ENCODE data around the gene ROR1. TPM values are rescaled to one million over a fixed set of nuclear protein-coding genes. Genes with fewer than 3 reads are reported as not detected.
A peak's percentile ranks its signal among the peaks of the same experiment; 100 is the strongest.

Gene ROR1
- total RNA-seq, 1 donor from 2014 or later, result 81.4 TPM

- Mint-ChIP-seq H3K36me3 (no peaks in the 10 kb centered on the region), H3K9me3 (no peaks in the 10 kb centered on the region), H3K4me1 (peaks cover 62% of the 10 kb centered on the region), H3K27me3 (ENCODE audit: low read depth) (no peaks in the 10 kb centered on the region), H3K4me3 (no peak overlapping the region), H3K27ac (peak overlapping the region; percentile 85)
- DNase-seq (ENCODE audit: low spot score in 2 of 2, unreplicated experiment in 2 of 2), result no peak
- no peak for TF ChIP-seq CTCF (IDR thresholded peaks at IDR 0.05; ENCODE audit: unreplicated experiment)
Observed at GRCh38 chr1:63873751-63874150, 99.9 kb downstream of the ROR1 start.

GRCh38 chr1:63874278-63874880 is 100.6 kb downstream of the ROR1 start:
- H3K27ac Mint-ChIP-seq, result peak overlapping the region; percentile 85
- no peaks in the 10 kb centered on the region for H3K27me3 Mint-ChIP-seq (ENCODE audit: low read depth)
- H3K4me1 Mint-ChIP-seq, result peaks cover 63% of the 10 kb centered on the region
- no peak for DNase-seq (ENCODE audit: low spot score in 2 of 2, unreplicated experiment in 2 of 2)
- no peaks in the 10 kb centered on the region for H3K36me3 Mint-ChIP-seq
- H3K4me3 Mint-ChIP-seq, result no peak overlapping the region
- no peaks in the 10 kb centered on the region for H3K9me3 Mint-ChIP-seq
- no peak for TF ChIP-seq CTCF (IDR thresholded peaks at IDR 0.05; ENCODE audit: unreplicated experiment)

GRCh38 chr1:63875636-63876035 is 101.8 kb downstream of the ROR1 start:
- Mint-ChIP-seq H3K36me3 (no peaks in the 10 kb centered on the region), H3K27ac (peak overlapping the region; percentile 50)
- TF ChIP-seq CTCF (IDR thresholded peaks at IDR 0.05; ENCODE audit: unreplicated experiment), result no peak

GRCh38 chr1:63877021-63877767 is 103.4 kb downstream of the ROR1 start:
- Mint-ChIP-seq H3K27ac (peak overlapping the region; percentile 78), H3K9me3 (no peaks in the 10 kb centered on the region), H3K4me3 (no peak overlapping the region), H3K36me3 (no peaks in the 10 kb centered on the region), H3K4me1 (peaks cover 84% of the 10 kb centered on the region), H3K27me3 (ENCODE audit: low read depth) (no peaks in the 10 kb centered on the region)
- DNase-seq (ENCODE audit: low spot score in 2 of 2, unreplicated experiment in 2 of 2), result no peak
- TF ChIP-seq CTCF (IDR thresholded peaks at IDR 0.05; ENCODE audit: unreplicated experiment), result no peak

More at GRCh38 chr1:63875636-63876035, 101.8 kb downstream of the ROR1 start:
- no peak for DNase-seq (ENCODE audit: low spot score in 2 of 2, unreplicated experiment in 2 of 2)
- Mint-ChIP-seq H3K4me1 (peaks cover 72% of the 10 kb centered on the region), H3K27me3 (ENCODE audit: low read depth) (no peaks in the 10 kb centered on the region), H3K9me3 (no peaks in the 10 kb centered on the region), H3K4me3 (no peak overlapping the region)

- Mint-ChIP-seq H3K27me3 (ENCODE audit: low read depth) (no peaks in the 10 kb centered on the region), H3K36me3 (no peaks in the 10 kb centered on the region), H3K27ac (no peak overlapping the region), H3K9me3 (no peaks in the 10 kb centered on the region), H3K4me1 (peaks cover 91% of the 10 kb centered on the region), H3K4me3 (no peak overlapping the region)
- DNase-seq (ENCODE audit: low spot score in 2 of 2, unreplicated experiment in 2 of 2), result no peak
- TF ChIP-seq CTCF (IDR thresholded peaks at IDR 0.05; ENCODE audit: unreplicated experiment), result no peak
Observed at GRCh38 chr1:63877816-63878215, 104.0 kb downstream of the ROR1 start.

All from mesothelial cell of epicardium (in vitro differentiated cells).